Neural cell (in vitro differentiated cells): Measurements from ENCODE around the gene ADPRM. TPM values are rescaled to one million over a fixed set of nuclear protein-coding genes. Genes with fewer than 3 reads are reported as not detected.

Experiments
- H2AFZ ChIP-seq: fragments of 200-600, 300-800 bp; sonication (generic), shearing (Covaris generic); 2 replicates; pipeline ENCODE4 v1.6.0; 2014; ENCODE audit warnings: low read depth, mild to moderate bottlenecking, antibody characterized with exemption, low read length, moderate library complexity
- H3F3A ChIP-seq: fragments of 200-600 bp; shearing (Covaris generic); 2 replicates; pipeline ENCODE4 v1.6.1; 2016; ENCODE audit warnings: mild to moderate bottlenecking, moderate library complexity, mixed read lengths, antibody characterized with exemption, low read length; ENCODE audit not compliant: insufficient read depth, poor library complexity, severe bottlenecking
- H3K27ac ChIP-seq: fragments of 200-600, 300-800 bp; sonication (generic), shearing (Covaris generic); 2 replicates; pipeline ENCODE4 v1.5.1; 2014; ENCODE audit warnings: mild to moderate bottlenecking, low read length, moderate library complexity
- H3K27me3 ChIP-seq: fragments of 300-800, 200-600 bp; sonication (generic), shearing (Covaris generic); 2 replicates; pipeline ENCODE4 v1.6.0; 2014; ENCODE audit warnings: mild to moderate bottlenecking, low read depth, low read length, moderate library complexity; ENCODE audit not compliant: insufficient read depth
- H3K36me3 ChIP-seq: fragments of 300-800, 200-600 bp; sonication (generic), shearing (Covaris generic); 2 replicates; pipeline ENCODE4 v1.5.1; 2014; ENCODE audit warnings: mild to moderate bottlenecking, antibody characterized with exemption, low read length, moderate library complexity; ENCODE audit not compliant: insufficient read depth
- H3K4me2 ChIP-seq: fragments of 300-800, 200-600 bp; sonication (generic), shearing (Covaris generic); 2 replicates; pipeline ENCODE4 v1.6.0; 2014; ENCODE audit warnings: mild to moderate bottlenecking, low read length
- H3K4me3 ChIP-seq: fragments of 300-800, 200-600 bp; sonication (generic), shearing (Covaris generic); 2 replicates; pipeline ENCODE4 v1.5.1; 2014; ENCODE audit warnings: mild to moderate bottlenecking, low read length, moderate library complexity
- H3K79me2 ChIP-seq: fragments of 200-600 bp; shearing (Covaris generic); replicated peaks from 2 replicates; pipeline ENCODE4 v1.6.0; 2014; ENCODE audit warnings: mild to moderate bottlenecking, low read length, moderate library complexity; ENCODE audit not compliant: insufficient read depth
- H3K9ac ChIP-seq: fragments of 300-800, 200-600 bp; sonication (generic), shearing (Covaris generic); 2 replicates; pipeline ENCODE4 v1.6.1; 2016; ENCODE audit warnings: mild to moderate bottlenecking, low read length, mixed read lengths
- H3K9me2 ChIP-seq: fragments of 200-600 bp; shearing (Covaris generic); 2 replicates; pipeline ENCODE4 v1.6.1; 2016; ENCODE audit warnings: mild to moderate bottlenecking, low read length, mixed read lengths; ENCODE audit not compliant: insufficient read depth
- H3K9me3 ChIP-seq: fragments of 200-600, 300-800 bp; sonication (generic), shearing (Covaris generic); 2 replicates; pipeline ENCODE4 v1.6.1; 2016; ENCODE audit warnings: mild to moderate bottlenecking, mixed run types, low read length, moderate library complexity, mixed read lengths
- H4K20me1 ChIP-seq: fragments of 200-600 bp; shearing (Covaris generic); 2 replicates; pipeline ENCODE4 v1.6.1; 2016; ENCODE audit warnings: mild to moderate bottlenecking, mixed run types; ENCODE audit not compliant: insufficient read depth
- CTCF ChIP-seq: fragments of 450-650 bp; IDR thresholded peaks from 2 replicates; pipeline ENCODE4 v1.5.1; 2014; ENCODE audit warnings: antibody characterized with exemption, mild to moderate bottlenecking, moderate library complexity; ENCODE audit not compliant: poor library complexity, severe bottlenecking
- EP300 ChIP-seq: fragments of 450-650 bp; conservative IDR thresholded peaks from 2 replicates; pipeline ENCODE4 v1.6.1; 2014; ENCODE audit warnings: antibody characterized with exemption, mild to moderate bottlenecking, moderate library complexity; ENCODE audit not compliant: poor library complexity, severe bottlenecking
- EZH2 ChIP-seq: fragments of 200-600, 300-800 bp; shearing (Covaris generic), sonication (generic); IDR thresholded peaks from 2 replicates; pipeline ENCODE4 v1.6.1; 2014; ENCODE audit warnings: antibody characterized with exemption, low read length, borderline replicate concordance, mild to moderate bottlenecking; ENCODE audit not compliant: insufficient read depth, poor library complexity, severe bottlenecking
- MXI1 ChIP-seq: fragments of 450-650 bp; conservative IDR thresholded peaks from 2 replicates; pipeline ENCODE4 v1.6.1; 2014; ENCODE audit warnings: antibody characterized with exemption, mild to moderate bottlenecking; ENCODE audit not compliant: poor library complexity, severe bottlenecking
- POLR2AphosphoS5 ChIP-seq: IDR thresholded peaks from 2 replicates; pipeline ENCODE4 v1.6.1; 2012
- RAD21 ChIP-seq: fragments of 450-650 bp; conservative IDR thresholded peaks from 2 replicates; pipeline ENCODE4 v1.6.1; 2014; ENCODE audit warnings: antibody characterized with exemption, mild to moderate bottlenecking, moderate library complexity
- REST ChIP-seq: IDR thresholded peaks from 2 replicates; pipeline ENCODE4 v1.6.1; 2012; ENCODE audit warnings: borderline replicate concordance
- SMC3 ChIP-seq: fragments of 450-650 bp; conservative IDR thresholded peaks from 2 replicates; pipeline ENCODE4 v1.6.1; 2014; ENCODE audit warnings: antibody characterized with exemption, mild to moderate bottlenecking, moderate library complexity; ENCODE audit not compliant: poor library complexity
- TAF1 ChIP-seq: IDR thresholded peaks from 2 replicates; pipeline ENCODE4 v1.6.1; 2012; ENCODE audit warnings: low read depth
- polyA minus RNA-seq: library from RNA; depleted of rRNA, polyadenylated mRNA; stranded (reverse); fragments of >200 nt; gene quantifications from 2 replicates; pipeline ENCODE4 v1.2.3, GENCODE V29; 2014
- polyA plus RNA-seq: library from polyadenylated mRNA; depleted of rRNA; stranded (reverse); fragments of >200 nt; gene quantifications from 2 replicates; pipeline ENCODE4 v1.2.3, GENCODE V29; 2014

Gene ADPRM
- polyA plus RNA-seq = 19.2 and 22.3 TPM in 2 replicates
- 26.5 and 27.7 TPM in 2 replicates for polyA minus RNA-seq

- H2AFZ ChIP-seq = peak within 1 kb of the TSS; percentile 94
- H3K27ac ChIP-seq = peak within 1 kb of the TSS; percentile 57
- H3K4me3 ChIP-seq = peak within 1 kb of the TSS; percentile 99
- H4K20me1 ChIP-seq = no peaks in the 10 kb centered on the region
- peak within 1 kb of the TSS; percentile 83 for H3K9ac ChIP-seq
- no peaks in the 10 kb centered on the region for H3F3A ChIP-seq
- no peaks in the 10 kb centered on the region for H3K9me3 ChIP-seq
- H3K79me2 ChIP-seq = peaks cover 39% of the 10 kb centered on the region
- H3K9me2 ChIP-seq = no peaks in the 10 kb centered on the region
- TF ChIP-seq SMC3 = no peak
- peak; percentile 44 for TF ChIP-seq EP300
- TF ChIP-seq EZH2 = no peak
- peak; percentile 95 for TF ChIP-seq POLR2AphosphoS5
- peak; percentile 86 for TF ChIP-seq TAF1
- TF ChIP-seq REST = peak; percentile 47
- peak; percentile 44 for TF ChIP-seq RAD21
- TF ChIP-seq MXI1 = peak; percentile 95
- peak; percentile 74 for TF ChIP-seq CTCF
- no peaks in the 10 kb centered on the region for H3K36me3 ChIP-seq
- no peaks in the 10 kb centered on the region for H3K27me3 ChIP-seq
- H3K4me2 ChIP-seq = peak within 1 kb of the TSS; percentile 99
These were observed at the start of gene ADPRM, which contains the start of gene SCO1 for GRCh38 chr17:10697092-10698081. Gene ADPRM, plus strand, starts transcription at chr17:10697594. Its CDS starts 7,333 bp downstream, at chr17:10704927. Gene SCO1, minus strand, starts transcription at chr17:10697533. Its CDS starts 26 bp downstream, at chr17:10697507.

DNA sequence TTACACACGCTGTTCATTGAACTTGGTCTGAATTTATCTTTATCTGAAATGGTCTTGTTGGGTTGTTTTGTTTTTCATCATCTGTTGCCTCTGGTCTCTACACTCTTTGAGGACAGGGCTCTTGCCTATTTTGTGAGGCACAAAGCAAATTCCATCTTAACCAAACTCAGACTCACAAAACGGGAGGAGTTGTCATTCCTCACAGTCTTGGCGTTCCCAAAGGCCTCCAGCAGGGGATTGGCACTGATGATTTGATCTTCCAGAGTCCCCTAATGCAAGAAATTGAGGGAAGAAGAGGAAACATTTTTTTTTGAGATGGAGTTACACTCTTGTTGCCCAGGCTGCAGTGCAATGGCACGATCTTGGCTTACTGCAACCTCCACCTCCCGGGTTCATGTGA is 49.0 kb upstream of the ADPRM start:
- no peaks in the 10 kb centered on the region for H3K9me2 ChIP-seq
- H3K4me2 ChIP-seq = no peak overlapping the region
- H3K27ac ChIP-seq = no peak overlapping the region
- no peaks in the 10 kb centered on the region for H4K20me1 ChIP-seq
- H2AFZ ChIP-seq = no peak overlapping the region
- H3K27me3 ChIP-seq = no peaks in the 10 kb centered on the region
- H3K4me3 ChIP-seq = no peak overlapping the region
- TF ChIP-seq TAF1 (no peak), RAD21 (no peak), EZH2 (no peak), EP300 (no peak)
- no peaks in the 10 kb centered on the region for H3K79me2 ChIP-seq
- no peak overlapping the region for H3K9ac ChIP-seq
- no peaks in the 10 kb centered on the region for H3K36me3 ChIP-seq
- no peaks in the 10 kb centered on the region for H3K9me3 ChIP-seq
- H3F3A ChIP-seq = no peaks in the 10 kb centered on the region
